ENCODE data around the gene CPNE2.

The CPNE2 gene

GRCh38 chr16:57141822-57142631 is 49.6 kb downstream of the CPNE2 start:
- no peak overlapping the region for H3K4me3 ChIP-seq (ENCODE audit: control insufficient read depth, low read depth, low read length)
- no peak for DNase-seq (ENCODE audit: low read depth)
- no peak for TF ChIP-seq CTCF (conservative IDR thresholded peaks at IDR 0.05; ENCODE audit: control insufficient read depth, insufficient read depth, low read depth, low read length)

GRCh38 chr16:57143149-57143921 is 51.0 kb downstream of the CPNE2 start:
- H3K4me3 ChIP-seq (ENCODE audit: control insufficient read depth, low read depth, low read length) = no peak overlapping the region
- no peak for TF ChIP-seq CTCF (conservative IDR thresholded peaks at IDR 0.05; ENCODE audit: control insufficient read depth, insufficient read depth, low read depth, low read length)
- DNase-seq (ENCODE audit: low read depth) = no peak

GRCh38 chr16:57144027-57144426 is 51.6 kb downstream of the CPNE2 start:
- no peak overlapping the region for H3K4me3 ChIP-seq (ENCODE audit: control insufficient read depth, low read depth, low read length)
- no peak for TF ChIP-seq CTCF (conservative IDR thresholded peaks at IDR 0.05; ENCODE audit: control insufficient read depth, insufficient read depth, low read depth, low read length)
- DNase-seq (ENCODE audit: low read depth) = no peak

- H3K4me3 ChIP-seq (ENCODE audit: control insufficient read depth, low read depth, low read length) = no peak overlapping the region
- TF ChIP-seq CTCF (conservative IDR thresholded peaks at IDR 0.05; ENCODE audit: control insufficient read depth, insufficient read depth, low read depth, low read length) = no peak
- no peak for DNase-seq (ENCODE audit: low read depth)
These were observed 53.0 kb downstream of the CPNE2 start for GRCh38 chr16:57145046-57146021.

- no peak for DNase-seq (ENCODE audit: low read depth)
- no peak overlapping the region for H3K4me3 ChIP-seq (ENCODE audit: control insufficient read depth, low read depth, low read length)
- no peak for TF ChIP-seq CTCF (conservative IDR thresholded peaks at IDR 0.05; ENCODE audit: control insufficient read depth, insufficient read depth, low read depth, low read length)
These were observed 53.8 kb downstream of the CPNE2 start for GRCh38 chr16:57146040-57146647.

- DNase-seq (ENCODE audit: low read depth) = no peak
- peak; percentile 24 for TF ChIP-seq CTCF (conservative IDR thresholded peaks at IDR 0.05; ENCODE audit: control insufficient read depth, insufficient read depth, low read depth, low read length)
- H3K4me3 ChIP-seq (ENCODE audit: control insufficient read depth, low read depth, low read length) = no peak overlapping the region
These were observed 54.4 kb downstream of the CPNE2 start for GRCh38 chr16:57146735-57147134.

Data from fibroblast of mammary gland (primary cell).